SH-SY5Y (cell line): ENCODE measurements around the gene SPESP1.

Experiments used
- GATA2 ChIP-seq: IDR thresholded peaks from 2 replicates; pipeline ENCODE4 v1.6.1; 2011; ENCODE audit warnings: mild to moderate bottlenecking, low read depth, low read length
- GATA3 ChIP-seq: IDR thresholded peaks from 2 replicates; pipeline ENCODE4 v1.6.1; 2011; ENCODE audit warnings: low read depth, mild to moderate bottlenecking, low read length, moderate library complexity

Gene SPESP1

DNA sequence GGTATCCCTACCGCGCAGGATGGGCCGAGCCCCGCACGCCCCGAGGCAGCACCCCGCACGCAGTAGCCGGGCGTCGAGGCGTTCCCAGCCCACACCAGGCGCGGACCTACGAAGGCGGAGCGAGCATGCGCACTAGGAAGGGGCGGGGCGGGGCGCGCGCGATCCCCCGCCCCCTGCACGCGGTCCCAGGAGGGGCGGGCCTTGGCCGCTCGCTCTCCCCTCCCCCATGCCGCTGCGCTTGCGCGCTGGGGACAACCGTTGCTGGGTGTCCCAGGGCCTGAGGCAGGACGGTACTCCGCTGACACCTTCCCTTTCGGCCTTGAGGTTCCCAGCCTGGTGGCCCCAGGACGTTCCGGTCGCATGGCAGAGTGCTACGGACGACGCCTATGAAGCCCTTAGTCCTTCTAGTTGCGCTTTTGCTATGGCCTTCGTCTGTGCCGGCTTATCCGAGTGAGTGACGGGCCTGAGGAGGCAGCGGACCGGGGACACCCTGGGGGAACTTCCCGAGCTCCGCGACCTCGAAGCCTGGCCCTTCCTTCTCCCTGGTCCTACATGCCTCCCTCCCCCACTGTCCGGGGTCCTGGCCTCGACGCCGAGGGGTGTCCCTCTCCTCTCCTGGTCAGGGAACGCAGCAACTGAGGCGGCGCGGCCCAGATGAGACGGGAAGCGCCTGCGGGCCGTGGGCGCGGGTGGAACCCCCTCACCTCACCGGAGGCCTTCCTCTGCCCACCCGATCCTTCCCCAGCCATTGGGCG lies at the start of gene SPESP1:
Gene SPESP1 (plus strand): TSS at position 258 of the 755 bp plus-strand sequence. CDS start 129 bp downstream, at position 387.
- no peak for TF ChIP-seq GATA3
- no peak for TF ChIP-seq GATA2

DNA sequence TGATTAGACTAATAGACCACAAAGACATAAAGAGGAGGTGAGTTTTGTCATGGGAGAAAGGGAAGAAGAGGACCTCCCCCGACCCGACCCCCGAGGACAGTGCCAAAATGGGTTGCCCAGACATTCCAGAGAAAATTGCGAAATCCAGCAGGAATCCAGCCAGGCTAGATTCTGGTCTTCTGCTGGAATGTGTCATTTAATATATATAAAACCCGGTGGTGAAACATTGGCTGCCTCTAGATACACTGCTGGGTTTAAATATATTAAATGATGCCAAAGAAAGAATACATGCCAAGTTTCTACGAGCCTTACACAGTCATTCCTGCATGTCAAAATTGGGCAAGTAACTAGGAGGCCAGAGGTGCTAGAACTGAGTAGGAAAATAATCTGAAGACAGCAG lies 45.3 kb upstream of the SPESP1 start:
- TF ChIP-seq GATA3: no peak
- TF ChIP-seq GATA2: no peak

DNA sequence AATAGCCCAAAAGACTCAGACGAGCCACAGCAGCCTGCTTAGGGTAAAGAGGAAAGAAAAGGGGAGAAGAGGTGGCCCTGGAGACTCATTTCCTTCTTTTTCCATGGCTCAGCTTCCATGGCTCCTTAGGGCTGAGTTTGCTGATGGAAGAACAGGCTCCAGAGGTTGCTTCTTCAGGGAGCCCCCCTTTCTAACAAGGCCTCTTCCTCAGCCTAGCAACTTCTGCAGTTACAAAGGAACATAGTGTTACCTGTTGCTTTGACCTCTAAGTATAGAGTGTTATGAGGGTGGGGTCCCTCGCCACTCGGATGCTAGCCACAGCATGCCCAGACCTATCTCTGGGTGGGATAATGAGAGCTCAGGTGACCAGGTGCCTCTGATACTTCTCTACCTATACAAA lies 43.2 kb upstream of the SPESP1 start:
- TF ChIP-seq GATA3 (no peak), GATA2 (no peak)

DNA sequence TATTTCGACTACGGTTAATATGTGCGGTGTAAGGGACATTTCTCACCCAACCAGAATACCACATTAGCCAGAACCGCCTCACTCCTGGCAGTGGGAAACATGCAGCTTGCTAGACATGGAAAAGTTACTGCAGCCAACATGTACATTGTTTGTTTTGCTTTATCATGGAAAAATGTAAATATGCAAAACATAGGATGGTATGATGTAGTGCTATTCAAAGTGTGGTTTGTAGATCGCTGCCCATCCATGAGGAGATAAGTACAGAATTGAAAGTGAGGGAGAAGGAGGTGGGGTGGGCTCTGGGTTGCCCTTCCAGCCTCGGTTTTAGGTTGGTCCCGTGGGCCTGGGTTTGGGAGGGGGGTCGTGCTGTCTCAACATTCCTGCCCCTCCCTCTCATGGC lies 42.5 kb upstream of the SPESP1 start:
- TF ChIP-seq GATA2 (no peak), GATA3 (no peak)

DNA sequence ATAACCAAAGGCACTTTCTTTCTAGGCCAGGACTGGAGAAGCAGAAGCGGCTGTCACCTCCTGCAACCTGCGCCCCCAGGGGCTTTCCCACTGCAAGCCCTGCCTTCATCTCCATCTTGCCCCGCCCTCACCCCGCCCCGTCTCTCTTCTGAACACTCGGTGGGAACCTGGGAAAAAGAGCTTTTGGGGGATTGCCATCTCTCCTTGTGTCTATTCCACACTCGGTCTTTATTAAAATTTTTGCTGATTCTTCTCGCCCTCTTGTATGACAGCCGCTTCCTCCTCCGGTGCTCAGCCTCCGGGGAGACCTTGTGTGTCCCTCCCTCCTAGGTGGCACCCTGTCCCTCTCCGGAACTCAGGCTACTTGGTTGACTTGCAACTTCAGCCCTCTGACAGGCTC lies 41.9 kb upstream of the SPESP1 start:
- TF ChIP-seq GATA3 (no peak), GATA2 (no peak)

DNA sequence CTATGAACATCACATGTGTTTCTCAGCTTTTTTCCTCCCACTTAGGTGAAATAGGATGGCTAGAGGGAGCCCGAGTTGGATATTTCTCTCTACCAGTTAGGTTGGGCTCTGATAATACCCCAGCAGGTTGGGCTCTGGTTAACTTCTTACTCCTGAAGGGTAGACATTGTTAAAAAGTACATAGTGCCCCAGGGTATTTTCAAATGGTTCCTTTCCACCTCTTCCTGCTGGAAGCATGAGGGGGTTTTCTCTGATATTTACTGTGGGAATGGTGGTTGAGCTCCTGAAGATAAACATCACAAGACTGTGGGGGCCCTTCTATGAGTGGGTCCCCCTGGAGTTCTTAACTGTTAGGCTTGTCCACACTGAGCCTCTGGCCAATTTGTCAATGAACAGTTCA lies 36.1 kb upstream of the SPESP1 start:
- TF ChIP-seq GATA3 (no peak), GATA2 (no peak)

DNA sequence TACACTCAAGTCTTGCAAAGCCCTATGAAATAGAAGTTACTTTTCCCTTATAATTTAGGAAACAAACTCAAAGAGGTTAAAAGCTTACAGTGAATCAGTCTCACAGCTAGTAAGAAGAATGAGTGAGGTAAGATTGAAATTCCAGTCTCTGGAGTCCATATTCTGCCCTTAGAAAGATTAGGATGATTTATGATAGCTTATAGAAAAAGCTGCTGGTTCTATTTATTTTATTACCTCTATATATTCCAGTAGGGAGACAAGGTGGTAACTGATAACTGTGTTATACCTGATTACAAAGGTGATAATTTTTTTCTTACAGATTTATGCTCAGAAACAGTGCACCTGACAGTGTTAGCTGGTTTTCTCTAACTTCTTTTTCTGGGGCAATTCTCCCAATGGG lies 34.1 kb upstream of the SPESP1 start:
- no peak for TF ChIP-seq GATA3
- TF ChIP-seq GATA2: no peak

DNA sequence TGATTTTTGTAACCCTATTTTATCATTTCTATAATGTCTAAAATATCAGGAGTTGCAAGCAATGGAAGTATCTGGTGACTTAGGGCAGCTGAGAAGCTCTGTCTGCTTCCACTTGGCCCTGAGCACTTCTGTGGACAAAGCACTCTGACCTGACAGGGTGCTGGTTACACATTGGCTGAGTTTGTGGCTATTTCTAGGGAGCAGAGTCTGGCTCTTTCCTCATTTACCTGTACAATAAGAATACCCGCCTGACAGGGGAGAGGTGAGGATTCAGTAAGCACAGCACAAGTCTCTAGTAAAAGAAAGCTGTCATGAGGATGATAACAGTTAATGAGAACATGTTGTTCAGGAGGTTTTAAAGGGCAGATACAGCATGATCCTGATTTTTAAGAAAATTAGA lies 33.3 kb upstream of the SPESP1 start:
- TF ChIP-seq GATA3 (no peak), GATA2 (no peak)

DNA sequence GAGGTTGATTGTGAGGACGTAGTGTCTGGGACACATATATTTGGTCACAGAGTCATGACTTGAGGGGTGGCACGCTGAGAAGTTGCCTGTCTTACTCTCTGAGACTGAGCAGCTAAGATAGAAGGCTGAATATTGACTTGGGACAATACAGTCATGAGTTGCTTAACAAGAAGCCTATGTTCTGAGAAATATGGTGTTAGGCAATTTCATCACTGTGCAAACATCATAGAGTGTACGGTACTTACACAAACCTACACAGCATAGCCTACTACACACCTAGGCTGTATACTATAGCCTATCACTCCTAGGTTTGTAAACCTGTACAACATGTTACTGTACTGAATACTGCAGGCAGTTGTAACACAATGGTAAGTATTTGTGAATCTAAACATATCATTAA lies 30.3 kb upstream of the SPESP1 start:
- TF ChIP-seq GATA3 (no peak), GATA2 (no peak)

DNA sequence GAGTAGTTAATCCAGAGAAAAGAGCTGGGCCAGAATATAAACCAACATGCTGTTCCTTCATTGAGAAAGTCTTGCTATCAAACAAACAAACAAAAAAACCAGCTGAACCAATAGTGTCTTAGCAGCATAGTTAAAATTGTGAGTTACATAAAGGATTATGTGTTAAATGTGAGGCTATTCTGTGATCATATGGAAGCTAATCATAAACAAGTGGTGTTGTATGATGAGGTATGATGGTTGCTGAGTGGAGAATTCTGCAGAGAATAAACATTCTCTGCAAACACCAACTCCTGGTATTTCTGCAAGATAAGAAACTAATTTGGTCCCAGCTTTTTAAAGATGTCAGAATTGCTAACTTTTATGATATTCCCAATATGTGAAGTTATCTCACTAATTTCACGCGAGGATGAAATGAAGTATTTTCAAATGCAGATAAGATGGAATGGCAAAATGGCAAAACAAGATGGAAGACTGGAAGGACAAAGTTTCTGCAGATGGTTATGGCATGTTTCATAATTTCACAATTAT lies 22.9 kb upstream of the SPESP1 start:
- no peak for TF ChIP-seq GATA3
- TF ChIP-seq GATA2: no peak

DNA sequence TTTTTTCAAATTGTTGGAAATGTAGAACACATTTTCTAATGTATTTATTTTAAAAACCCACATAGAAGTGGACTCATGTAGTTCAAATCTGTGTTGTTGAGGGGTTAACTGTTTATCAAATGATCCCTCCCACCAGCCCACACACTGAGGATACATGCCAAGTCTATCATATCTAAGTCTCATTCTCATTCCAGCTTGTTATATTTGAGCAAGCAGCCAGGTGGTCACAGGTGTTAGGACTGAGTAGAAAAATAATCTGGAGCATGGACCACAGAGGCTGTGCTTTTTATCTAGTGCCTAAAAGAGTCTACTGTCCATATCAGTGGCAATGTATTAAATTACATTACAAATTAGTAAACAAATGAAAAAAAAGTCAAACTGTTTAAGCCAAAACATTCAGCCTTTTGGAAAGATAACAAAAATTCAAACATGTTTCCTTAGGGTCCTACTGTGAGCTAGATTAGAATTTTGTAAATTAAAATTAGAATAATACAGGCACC lies 20.7 kb upstream of the SPESP1 start:
- TF ChIP-seq GATA2: no peak
- no peak for TF ChIP-seq GATA3

DNA sequence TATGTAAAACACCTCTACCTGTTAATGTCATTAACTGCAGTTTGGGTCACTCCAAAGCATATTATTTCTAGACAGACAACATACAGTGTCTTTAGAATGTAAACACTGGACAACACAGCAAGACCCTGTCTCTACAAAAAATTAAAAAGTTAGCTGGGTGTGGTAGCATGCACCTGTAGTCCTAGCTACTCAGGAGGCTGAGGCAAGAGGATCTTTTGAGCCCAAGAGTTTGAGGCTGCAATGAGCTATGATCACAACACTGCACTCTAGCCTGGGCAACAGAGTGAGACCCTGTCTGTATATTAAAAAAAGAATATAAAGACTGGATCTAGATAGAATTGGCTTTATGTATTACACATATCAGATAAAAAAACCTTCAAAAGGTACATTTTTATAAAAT lies 20.0 kb upstream of the SPESP1 start:
- TF ChIP-seq GATA3 (no peak), GATA2 (no peak)

DNA sequence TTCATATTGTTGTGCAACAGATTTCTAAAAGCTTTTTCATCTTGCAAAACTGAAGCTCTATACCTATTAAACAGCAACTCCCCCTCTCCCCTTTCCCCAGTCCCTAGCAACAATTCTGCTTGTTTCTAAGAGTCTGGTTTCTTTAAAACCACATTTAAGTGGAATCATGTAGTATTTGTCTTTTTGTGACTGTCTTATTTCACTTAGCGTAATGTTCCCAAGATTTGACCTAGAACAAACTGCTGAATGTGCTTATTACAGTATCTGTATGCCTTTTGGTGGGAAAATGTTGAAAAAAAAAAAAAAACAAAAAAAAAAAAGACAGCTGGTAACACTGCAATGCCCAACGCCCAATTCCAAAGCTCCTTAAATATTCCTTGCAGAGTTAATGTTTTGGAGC lies 19.5 kb upstream of the SPESP1 start:
- no peak for TF ChIP-seq GATA3
- no peak for TF ChIP-seq GATA2

DNA sequence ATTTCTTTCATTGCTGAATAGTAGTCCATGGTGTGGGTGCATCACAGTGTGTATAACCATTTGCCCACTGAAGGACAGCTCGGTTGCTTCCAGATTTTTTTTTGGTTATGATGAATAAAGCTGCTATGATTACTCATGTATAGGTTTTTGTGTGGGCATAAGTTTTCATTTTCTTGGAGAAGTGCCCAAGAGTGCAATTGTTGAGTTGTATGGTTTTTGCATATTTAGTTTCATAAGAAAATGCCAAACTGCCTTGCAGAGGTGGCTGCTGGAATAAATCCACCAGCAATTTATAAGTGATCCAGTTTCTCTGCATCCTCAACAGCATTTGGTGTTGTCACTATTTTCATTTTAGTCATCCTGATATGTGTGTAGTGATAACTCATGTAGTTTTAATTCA lies 8.4 kb upstream of the SPESP1 start:
- TF ChIP-seq GATA2: no peak

DNA sequence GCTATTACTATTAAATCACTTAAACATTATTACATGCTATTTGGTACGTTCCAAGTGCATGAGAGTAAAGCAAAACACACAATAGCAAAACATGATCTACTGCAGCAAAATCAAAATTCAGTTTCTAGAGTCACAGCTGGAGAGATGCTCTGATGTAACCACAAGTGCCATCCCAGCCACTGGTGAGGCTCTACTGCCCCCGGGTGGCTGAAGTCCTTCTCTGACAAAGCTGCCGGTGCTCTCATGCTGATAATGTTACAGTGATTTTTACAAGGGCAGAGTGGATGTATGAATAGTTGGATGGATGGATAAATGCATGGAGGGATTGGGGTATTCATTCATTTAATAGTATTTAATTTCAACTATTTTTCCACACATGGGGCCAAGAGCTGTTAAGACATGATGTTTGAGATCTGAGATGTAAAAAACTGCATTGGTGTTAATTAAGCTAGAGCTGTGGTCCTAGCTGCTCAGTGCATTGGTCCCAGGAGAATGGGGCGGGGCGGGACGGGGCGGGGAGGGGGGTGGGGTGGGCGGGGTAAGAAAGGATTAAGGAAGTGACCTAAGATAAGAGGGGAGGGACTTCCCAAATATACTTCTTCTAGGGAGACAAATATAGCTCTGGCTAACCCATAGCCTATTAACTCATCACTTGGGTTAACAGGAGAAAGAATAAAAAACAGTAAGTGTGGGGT lies 5.3 kb upstream of the SPESP1 start:
- TF ChIP-seq GATA3 (no peak), GATA2 (no peak)
